Thymus (tissue), 11 donors: ENCODE measurements around the gene DISP3. TPM values are rescaled to one million over a fixed set of nuclear protein-coding genes. Genes with fewer than 3 reads are reported as not detected.
A peak's percentile ranks its signal among the peaks of the same experiment; 100 is the strongest.

ENCODE experiments used
- DNase-seq, 9 donors: peaks; one replicate each; pipeline ENCODE4 v3.0.0-alpha.2; 2013; ENCODE audit warnings: low spot score in 9 of 9, low read depth in 6 of 9, missing footprints in 1 of 9
- H3K27ac ChIP-seq, 2 donors: one replicate each; pipeline ENCODE4 v1.5.1; 2013; ENCODE audit warnings: control low read depth in 1 of 2, low read depth in 1 of 2, low read length in 1 of 2, mild to moderate bottlenecking in 1 of 2, moderate library complexity in 1 of 2
- H3K27me3 ChIP-seq, 2 donors: one replicate each; pipeline ENCODE4 v1.5.1; 2013; ENCODE audit warnings: low read length in 1 of 2; ENCODE audit not compliant: control insufficient read depth in 2 of 2, insufficient read depth in 1 of 2
- H3K36me3 ChIP-seq, 2 donors: one replicate each; pipeline ENCODE4 v1.5.1; 2013; ENCODE audit warnings: low read length in 1 of 2, mild to moderate bottlenecking in 1 of 2, moderate library complexity in 1 of 2; ENCODE audit not compliant: control insufficient read depth in 2 of 2, insufficient read depth in 2 of 2
- H3K4me1 ChIP-seq, 2 donors: one replicate each; pipeline ENCODE4 v1.5.1; 2013; ENCODE audit warnings: low read length in 2 of 2; ENCODE audit not compliant: control insufficient read depth in 2 of 2, insufficient read depth in 2 of 2
- H3K4me3 ChIP-seq, 2 donors: one replicate each; pipeline ENCODE4 v1.5.1; 2013; ENCODE audit warnings: low read length in 2 of 2, control low read depth in 1 of 2, mild to moderate bottlenecking in 1 of 2
- H3K9me3 ChIP-seq, 2 donors: one replicate each; pipeline ENCODE4 v1.5.1; 2013; ENCODE audit warnings: low read length in 1 of 2, mild to moderate bottlenecking in 1 of 2; ENCODE audit not compliant: control insufficient read depth in 2 of 2, insufficient read depth in 1 of 2
- WGBS: extraction: QIAGEN DNeasy Blood & Tissue Kit; methylation state at CpG from one replicate; pipeline ENCODE4 v1.1.7; 2013; 5-methylcytosine and 5-hydroxymethylcytosine counted together
- polyA plus RNA-seq: library from polyadenylated mRNA; stranded (reverse); fragments of 200-250 nt; gene quantifications from one replicate; pipeline ENCODE4 v1.2.3, GENCODE V29; 2013
- total RNA-seq: library from RNA; stranded (reverse); fragments of 120-200 nt; gene quantifications from one replicate; pipeline ENCODE4 v1.2.4, GENCODE V29; 2013
- donor health status: healthy.

Gene DISP3
- total and polyA plus RNA-seq, 2 donors = 0.28 to 0.82 TPM

DNA sequence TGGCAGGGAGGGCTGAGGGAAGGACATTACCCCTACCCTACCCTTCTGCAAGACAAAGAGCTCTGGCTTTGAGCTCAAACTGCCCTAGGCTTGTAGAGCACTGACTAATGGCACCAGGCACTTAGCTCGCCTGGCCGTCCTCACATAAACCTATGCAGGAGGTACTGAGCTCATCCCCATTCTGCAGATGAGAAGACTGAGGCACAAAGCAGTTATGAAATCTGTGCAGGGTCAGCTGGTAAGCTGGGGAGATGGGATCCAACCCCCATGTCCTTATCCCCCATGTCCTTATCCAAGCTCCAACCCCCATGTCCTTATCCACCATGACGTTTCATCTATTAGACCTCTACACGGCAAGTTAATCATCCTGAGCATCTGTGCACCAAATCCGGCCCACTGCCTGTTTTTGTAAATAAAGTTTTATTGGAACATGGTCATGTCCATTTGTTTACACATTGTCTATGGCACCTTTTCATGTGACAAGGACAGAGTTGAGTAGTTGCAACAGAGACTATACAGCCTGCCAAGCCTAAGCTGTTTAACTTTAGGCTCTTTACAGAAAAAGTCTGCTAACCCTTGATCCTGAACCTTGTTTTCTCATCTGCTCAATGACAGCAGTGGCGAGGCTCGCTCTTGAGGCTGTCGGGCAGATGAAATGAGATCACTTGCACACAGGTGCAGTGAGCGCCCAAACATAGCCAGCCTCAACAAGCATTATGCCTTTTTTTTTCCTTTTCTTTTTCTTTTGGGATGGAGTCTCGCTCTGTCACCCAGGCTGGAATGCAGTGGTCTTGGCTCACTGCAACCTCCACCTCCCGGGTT lies 88.5 kb downstream of the DISP3 start:
- WGBS = 94% methylated on average over 11 of the region's 11 CpGs
- no peak for DNase-seq
- Histone ChIP-seq H3K27ac (no peak overlapping the region), H3K27me3 (peaks cover 0 to 10% of the 10 kb centered on the region in 2 donors), H3K9me3 (no peaks in the 10 kb centered on the region), H3K4me1 (no peaks in the 10 kb centered on the region), H3K36me3 (no peaks in the 10 kb centered on the region), H3K4me3 (no peak overlapping the region)

DNA sequence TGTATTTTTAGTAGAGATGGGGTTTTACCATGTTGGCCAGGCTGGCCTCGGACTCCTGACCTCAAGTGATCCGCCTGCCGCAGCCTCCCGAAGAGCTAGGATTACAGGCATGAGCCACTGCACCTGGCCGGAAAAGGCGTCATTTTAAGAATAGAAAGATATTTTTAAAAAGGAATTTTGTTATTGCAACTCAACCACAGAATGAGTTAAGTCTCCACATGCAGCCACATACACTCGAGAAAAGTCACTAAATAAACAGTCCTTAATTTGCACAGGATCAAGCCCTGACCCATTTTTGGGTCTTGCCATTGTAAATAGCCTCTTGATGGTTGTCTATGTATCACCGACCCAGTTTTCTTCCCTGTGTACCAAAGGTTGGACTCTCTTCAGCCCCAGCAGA lies 89.7 kb downstream of the DISP3 start:
- Histone ChIP-seq H3K27me3 (peaks cover 0 to 3% of the 10 kb centered on the region in 2 donors), H3K4me1 (no peaks in the 10 kb centered on the region), H3K4me3 (no peak overlapping the region), H3K36me3 (no peaks in the 10 kb centered on the region), H3K27ac (no peak overlapping the region), H3K9me3 (no peaks in the 10 kb centered on the region)
- WGBS = 91% methylated on average over 8 of the region's 8 CpGs
- no peak for DNase-seq

DNA sequence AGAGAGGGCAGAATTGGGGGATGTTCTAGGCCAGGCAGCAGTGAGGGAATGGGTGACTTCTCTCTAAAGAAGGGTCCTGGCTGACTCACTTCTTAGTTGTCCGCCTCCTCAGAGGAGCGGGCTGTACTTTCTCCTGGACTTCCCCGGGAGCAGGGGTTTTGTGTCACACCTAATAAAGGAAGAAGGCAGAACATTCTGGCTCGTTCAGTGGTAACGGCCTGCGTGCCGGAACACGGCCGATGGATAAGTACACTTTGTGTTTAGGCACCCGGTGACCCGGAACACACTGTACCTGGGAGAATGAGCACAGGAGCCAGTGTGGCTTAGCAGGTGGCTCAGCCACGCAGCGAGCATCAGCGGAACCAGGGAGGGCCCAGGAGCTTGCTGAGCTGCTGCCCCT lies 90.6 kb downstream of the DISP3 start:
- Histone ChIP-seq H3K9me3 (no peaks in the 10 kb centered on the region), H3K27ac (no peak overlapping the region), H3K4me1 (no peaks in the 10 kb centered on the region), H3K4me3 (no peak overlapping the region), H3K27me3 (peaks cover 0 to 2% of the 10 kb centered on the region in 2 donors), H3K36me3 (no peaks in the 10 kb centered on the region)
- WGBS = 95% methylated on average over 14 of the region's 14 CpGs
- DNase-seq = no peak

DNA sequence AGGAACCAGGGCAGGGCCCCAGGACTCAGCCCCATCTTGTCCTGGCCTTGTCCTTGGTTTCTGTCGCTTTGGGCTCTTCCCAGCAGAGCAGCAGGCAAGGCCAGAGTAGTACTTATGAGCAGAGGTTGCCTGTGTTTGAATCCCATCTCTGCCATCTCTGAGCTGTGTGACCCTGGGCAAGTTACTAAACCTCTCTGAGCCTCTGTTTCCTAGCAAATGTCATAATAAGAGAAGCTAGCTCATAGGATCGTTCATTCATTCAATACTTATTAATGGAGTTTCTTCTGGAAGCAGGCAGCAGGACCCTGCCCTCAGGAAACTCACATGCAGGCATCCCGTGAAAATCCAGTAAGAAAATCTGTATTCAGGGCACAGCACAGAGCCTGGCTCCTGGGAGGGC lies 91.0 kb downstream of the DISP3 start:
- Histone ChIP-seq H3K36me3 (no peaks in the 10 kb centered on the region), H3K27ac (no peak overlapping the region), H3K4me1 (no peaks in the 10 kb centered on the region), H3K9me3 (no peaks in the 10 kb centered on the region), H3K27me3 (peaks cover 0 to 2% of the 10 kb centered on the region in 2 donors), H3K4me3 (no peak overlapping the region)
- 92% methylated on average over 3 of the region's 3 CpGs for WGBS
- no peak for DNase-seq

DNA sequence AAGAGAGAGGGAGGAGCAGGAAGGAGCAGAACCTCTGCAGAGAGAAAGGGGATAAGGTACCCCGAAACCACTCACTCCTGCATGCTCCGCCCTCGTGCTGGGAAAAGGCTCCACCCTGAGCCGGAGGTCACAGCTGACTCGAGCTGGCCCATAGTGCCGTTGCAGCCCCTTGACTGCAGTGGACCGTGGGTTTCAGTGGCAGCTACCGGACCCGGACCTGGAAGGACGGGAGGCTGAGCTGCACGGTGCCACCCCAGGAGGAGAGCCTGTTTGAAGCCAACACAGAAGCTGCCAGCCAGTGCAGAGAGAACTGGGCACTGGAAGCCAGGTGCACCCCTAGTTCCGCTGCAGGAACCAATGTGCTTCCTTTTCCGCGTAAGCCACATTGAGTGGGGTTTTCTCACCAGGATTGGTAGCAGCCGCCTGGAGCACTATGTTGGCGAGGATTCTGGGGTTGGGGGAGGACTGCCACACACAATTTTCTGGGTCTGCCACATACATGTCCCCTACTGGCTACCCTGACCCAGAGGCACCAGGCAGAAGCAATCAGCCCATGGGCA lies 91.9 kb downstream of the DISP3 start:
- DNase-seq = no peak
- Histone ChIP-seq H3K4me3 (no peak overlapping the region), H3K27me3 (peaks cover 0 to 2% of the 10 kb centered on the region in 2 donors), H3K36me3 (no peaks in the 10 kb centered on the region), H3K27ac (no peak overlapping the region), H3K4me1 (no peaks in the 10 kb centered on the region), H3K9me3 (no peaks in the 10 kb centered on the region)
- WGBS = 21% methylated on average over 16 of the region's 16 CpGs

DNA sequence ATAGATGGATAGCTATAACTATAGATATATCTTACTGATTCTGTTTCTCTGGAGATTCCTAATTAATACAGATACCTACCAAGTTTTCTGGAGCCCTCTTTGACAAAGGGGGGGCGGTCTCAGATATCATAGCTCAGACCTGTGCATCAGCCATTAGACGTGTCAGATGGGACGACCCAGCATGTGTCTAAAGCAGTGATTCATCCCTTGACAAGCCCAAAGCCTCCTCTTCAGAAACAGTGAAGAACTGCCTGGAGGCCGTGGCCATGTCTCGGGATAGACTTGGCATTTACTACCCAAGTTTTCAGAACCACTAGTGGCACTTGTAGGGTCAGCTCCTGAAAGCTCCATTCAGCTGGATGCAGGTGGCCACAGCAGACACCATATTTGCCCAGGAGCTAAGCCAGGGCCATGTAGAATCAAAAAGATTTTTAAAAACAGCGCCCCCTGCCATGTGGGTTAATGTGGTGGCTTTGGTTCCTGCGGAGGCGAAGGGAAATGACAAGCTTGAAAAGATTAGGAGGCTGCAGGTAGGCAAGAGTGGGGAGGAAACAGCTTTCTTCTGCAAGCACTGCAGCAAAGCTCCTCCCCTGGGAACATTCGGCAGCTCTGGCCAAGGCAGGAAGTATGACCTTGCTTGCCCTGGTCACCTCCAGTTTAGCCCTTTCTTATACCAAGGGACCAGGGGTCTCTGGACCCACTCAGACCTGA lies 93.1 kb downstream of the DISP3 start:
- H3K27me3 ChIP-seq = peaks cover 0 to 2% of the 10 kb centered on the region in 2 donors

DNA sequence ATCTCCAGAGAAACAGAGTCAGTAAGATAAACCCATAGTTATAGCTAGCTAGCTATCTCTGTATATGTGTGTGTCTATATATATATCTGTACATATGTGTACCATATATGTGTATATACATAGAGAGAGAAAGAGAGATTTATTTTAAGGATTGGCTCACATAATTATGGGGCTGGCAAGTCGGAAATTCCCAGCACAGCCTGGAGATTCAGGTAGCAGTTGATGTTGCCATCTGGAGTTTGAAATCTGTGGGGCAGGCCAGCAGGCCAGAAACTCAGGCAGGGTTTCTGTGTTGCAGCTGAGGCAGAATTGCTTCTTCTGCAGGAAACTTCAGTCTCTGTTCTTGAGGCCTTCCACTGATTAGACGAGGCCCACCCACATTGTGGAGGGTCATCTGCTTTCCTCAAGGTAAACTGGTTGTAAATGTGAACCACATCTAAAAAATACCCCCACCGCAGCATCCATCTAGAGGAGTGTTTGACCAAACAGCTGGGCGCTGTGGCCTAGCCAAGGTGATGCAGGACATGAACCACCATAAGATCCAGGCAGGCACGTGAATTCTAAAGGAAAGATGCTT lies 94.2 kb downstream of the DISP3 start:
- peaks cover 0 to 2% of the 10 kb centered on the region in 2 donors for H3K27me3 ChIP-seq
- no peak overlapping the region for H3K4me3 ChIP-seq
- H3K4me1 ChIP-seq = no peaks in the 10 kb centered on the region
- no peak for DNase-seq
- H3K27ac ChIP-seq = no peak overlapping the region
- 86% methylated on average over 5 of the region's 5 CpGs for WGBS
- no peaks in the 10 kb centered on the region for H3K36me3 ChIP-seq
- no peaks in the 10 kb centered on the region for H3K9me3 ChIP-seq

More for the DNA sequence above, 93.1 kb downstream of the DISP3 start:
- H3K27ac ChIP-seq = no peak overlapping the region
- H3K4me3 ChIP-seq = no peak overlapping the region
- no peaks in the 10 kb centered on the region for H3K4me1 ChIP-seq
- H3K36me3 ChIP-seq = no peaks in the 10 kb centered on the region
- H3K9me3 ChIP-seq = no peaks in the 10 kb centered on the region
- 69% methylated on average over 9 of the region's 9 CpGs for WGBS
- DNase-seq = peak in 2 of 9 donors; percentile 10 to 17

DNA sequence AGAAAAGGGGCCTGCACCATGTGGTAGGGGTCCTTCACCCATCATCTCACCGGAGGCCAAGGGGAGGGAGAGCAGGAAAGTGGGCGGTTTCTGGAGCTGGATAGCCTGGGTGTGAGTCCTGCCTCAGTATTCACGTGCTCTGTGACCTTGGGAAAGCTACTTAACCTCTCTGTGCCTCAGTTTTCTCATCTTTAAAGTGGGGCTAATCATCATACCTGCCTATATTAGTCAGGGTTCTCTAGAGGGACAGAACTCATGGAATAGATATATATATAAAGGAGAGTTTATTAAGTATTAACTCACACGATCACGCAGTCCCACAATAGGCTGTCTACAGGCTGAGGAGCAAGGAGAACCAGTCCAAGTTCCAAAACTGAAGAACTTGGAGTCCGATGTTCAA lies 96.6 kb downstream of the DISP3 start:
- Histone ChIP-seq H3K4me1 (no peaks in the 10 kb centered on the region), H3K27me3 (peaks cover 0 to 2% of the 10 kb centered on the region in 2 donors), H3K9me3 (no peaks in the 10 kb centered on the region), H3K27ac (no peak overlapping the region), H3K36me3 (no peaks in the 10 kb centered on the region), H3K4me3 (no peak overlapping the region)
- DNase-seq = no peak
- WGBS = 93% methylated on average over 6 of the region's 6 CpGs
